DND-41 (cell line): ENCODE measurements around the gene PPP1R13B.

Experiments
- ATAC-seq: fragments of 200-7000 bp; cut with Tn5 transposase; 3 replicates; pipeline ENCODE4 v1.9.1; 2021; ENCODE audit warnings: low read depth; ENCODE audit not compliant: insufficient read depth
- DNase-seq: peaks from one replicate; pipeline ENCODE4 v3.0.0-alpha.2; 2020
- H2AFZ ChIP-seq: 2 replicates; pipeline ENCODE4 v1.6.0; 2012; ENCODE audit warnings: low read depth, low read length
- H3K27ac ChIP-seq: 2 replicates; pipeline ENCODE4 v1.5.1; 2012; ENCODE audit warnings: low read length, inconsistent platforms
- H3K27me3 ChIP-seq: fragments of 200-600 bp; sonication (generic); 2 replicates; pipeline ENCODE4 v1.6.0; 2012; ENCODE audit warnings: low read length, mild to moderate bottlenecking, inconsistent platforms; ENCODE audit not compliant: insufficient read depth, poor library complexity
- H3K36me3 ChIP-seq: 2 replicates; pipeline ENCODE4 v1.5.1; 2012; ENCODE audit warnings: low read length, inconsistent platforms; ENCODE audit not compliant: insufficient read depth
- H3K4me1 ChIP-seq: 2 replicates; pipeline ENCODE4 v1.5.1; 2012; ENCODE audit warnings: mild to moderate bottlenecking, low read length; ENCODE audit not compliant: insufficient read depth
- H3K4me2 ChIP-seq: 2 replicates; pipeline ENCODE4 v1.6.0; 2012; ENCODE audit warnings: mild to moderate bottlenecking, moderate library complexity, low read length, inconsistent platforms; ENCODE audit not compliant: insufficient read depth
- H3K4me3 ChIP-seq, 2 experiments: fragments of 200-600 bp in 1 of 2; shearing (Covaris generic) in 1 of 2; 2 replicates each; pipeline ENCODE4 v1.5.1; 2012 to 2016; ENCODE audit warnings: inconsistent platforms in 2 of 2, low read length in 2 of 2, mild to moderate bottlenecking in 2 of 2, low read depth in 1 of 2, moderate library complexity in 1 of 2
- H3K79me2 ChIP-seq: 2 replicates; pipeline ENCODE4 v1.6.0; 2012; ENCODE audit warnings: low read length, inconsistent platforms; ENCODE audit not compliant: insufficient read depth
- H3K9ac ChIP-seq: 2 replicates; pipeline ENCODE4 v1.6.0; 2012; ENCODE audit warnings: low read depth, mild to moderate bottlenecking, inconsistent platforms, low read length, moderate library complexity
- H3K9me3 ChIP-seq: 2 replicates; pipeline ENCODE4 v1.5.1; 2012; ENCODE audit warnings: low read length, moderate library complexity, mild to moderate bottlenecking, inconsistent platforms; ENCODE audit not compliant: insufficient read depth, severe bottlenecking
- H4K20me1 ChIP-seq: 2 replicates; pipeline ENCODE4 v1.6.0; 2012; ENCODE audit warnings: low read length; ENCODE audit not compliant: insufficient read depth
- EZH2 ChIP-seq: IDR thresholded peaks from 3 replicates; pipeline ENCODE4 v1.6.1; 2012; ENCODE audit warnings: borderline replicate concordance, low read depth, mild to moderate bottlenecking, moderate library complexity, low read length, inconsistent platforms; ENCODE audit not compliant: severe bottlenecking
- TF ChIP-seq, protein P1 (sequence below): IDR thresholded peaks from 2 replicates; pipeline ENCODE4 v1.5.1; 2012; ENCODE audit warnings: borderline replicate concordance, low read length, moderate library complexity, mild to moderate bottlenecking; ENCODE audit not compliant: poor library complexity, severe bottlenecking; ENCODE audit errors: extremely low read depth

Gene PPP1R13B

GRCh38 chr14:103755060-103755459, 92.3 kb downstream of the PPP1R13B start:
- Histone ChIP-seq H4K20me1 (no peaks in the 10 kb centered on the region), H3K79me2 (no peaks in the 10 kb centered on the region), H2AFZ (no peak overlapping the region), H3K4me2 (no peak overlapping the region), H3K4me3 (no peak overlapping the region), H3K27ac (no peak overlapping the region), H3K27me3 (no peaks in the 10 kb centered on the region), H3K9ac (no peak overlapping the region), H3K4me1 (no peaks in the 10 kb centered on the region), H3K9me3 (no peaks in the 10 kb centered on the region), H3K36me3 (no peaks in the 10 kb centered on the region)
- no peak for TF ChIP-seq EZH2
- TF ChIP-seq, protein P1, sequence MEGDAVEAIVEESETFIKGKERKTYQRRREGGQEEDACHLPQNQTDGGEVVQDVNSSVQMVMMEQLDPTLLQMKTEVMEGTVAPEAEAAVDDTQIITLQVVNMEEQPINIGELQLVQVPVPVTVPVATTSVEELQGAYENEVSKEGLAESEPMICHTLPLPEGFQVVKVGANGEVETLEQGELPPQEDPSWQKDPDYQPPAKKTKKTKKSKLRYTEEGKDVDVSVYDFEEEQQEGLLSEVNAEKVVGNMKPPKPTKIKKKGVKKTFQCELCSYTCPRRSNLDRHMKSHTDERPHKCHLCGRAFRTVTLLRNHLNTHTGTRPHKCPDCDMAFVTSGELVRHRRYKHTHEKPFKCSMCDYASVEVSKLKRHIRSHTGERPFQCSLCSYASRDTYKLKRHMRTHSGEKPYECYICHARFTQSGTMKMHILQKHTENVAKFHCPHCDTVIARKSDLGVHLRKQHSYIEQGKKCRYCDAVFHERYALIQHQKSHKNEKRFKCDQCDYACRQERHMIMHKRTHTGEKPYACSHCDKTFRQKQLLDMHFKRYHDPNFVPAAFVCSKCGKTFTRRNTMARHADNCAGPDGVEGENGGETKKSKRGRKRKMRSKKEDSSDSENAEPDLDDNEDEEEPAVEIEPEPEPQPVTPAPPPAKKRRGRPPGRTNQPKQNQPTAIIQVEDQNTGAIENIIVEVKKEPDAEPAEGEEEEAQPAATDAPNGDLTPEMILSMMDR: no peak
- DNase-seq (no peak), ATAC-seq (no peak)

- Histone ChIP-seq H3K9me3 (no peaks in the 10 kb centered on the region), H3K4me3 (no peak overlapping the region), H2AFZ (no peak overlapping the region), H3K36me3 (no peaks in the 10 kb centered on the region), H3K79me2 (no peaks in the 10 kb centered on the region), H3K4me2 (no peak overlapping the region), H3K4me1 (peaks cover 7% of the 10 kb centered on the region), H3K9ac (no peak overlapping the region), H4K20me1 (no peaks in the 10 kb centered on the region), H3K27me3 (no peaks in the 10 kb centered on the region), H3K27ac (no peak overlapping the region)
- no peak for DNase-seq
- ATAC-seq: no peak
- TF ChIP-seq, protein P1: no peak
- TF ChIP-seq EZH2: no peak
Measured at GRCh38 chr14:103753774-103754173, 93.6 kb downstream of the PPP1R13B start.

DNA sequence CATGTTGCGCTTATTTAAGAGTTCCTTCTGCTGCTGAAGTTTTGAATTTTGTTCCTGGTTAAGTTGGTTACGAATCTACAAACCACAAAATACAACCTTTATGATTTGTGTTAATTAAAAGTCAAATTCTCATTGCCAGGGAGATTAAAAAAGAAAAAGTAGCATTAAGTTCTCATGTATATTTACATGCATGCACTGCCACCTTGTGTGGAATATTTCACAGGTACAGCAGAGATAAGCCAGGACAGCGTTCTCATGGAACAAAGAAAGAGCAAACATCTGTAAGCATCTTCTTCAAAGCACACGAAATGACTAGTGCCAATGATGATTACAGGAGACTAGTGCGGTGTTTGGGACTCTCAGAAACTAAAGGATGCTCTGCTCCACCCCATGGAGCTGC, 97.5 kb downstream of the PPP1R13B start:
- H3K9me3 ChIP-seq: no peaks in the 10 kb centered on the region
- H3K9ac ChIP-seq: no peak overlapping the region
- no peaks in the 10 kb centered on the region for H4K20me1 ChIP-seq
- DNase-seq (no peak), ATAC-seq (no peak)
- H3K4me2 ChIP-seq: no peak overlapping the region
- H3K36me3 ChIP-seq: no peaks in the 10 kb centered on the region
- H3K4me3 ChIP-seq: no peak overlapping the region
- TF ChIP-seq EZH2: no peak
- TF ChIP-seq, protein P1: peak; percentile 54
- no peak overlapping the region for H2AFZ ChIP-seq
- H3K79me2 ChIP-seq: no peaks in the 10 kb centered on the region
- no peaks in the 10 kb centered on the region for H3K27me3 ChIP-seq
- peaks cover 27% of the 10 kb centered on the region for H3K4me1 ChIP-seq
- no peak overlapping the region for H3K27ac ChIP-seq

GRCh38 chr14:103749452-103749851, 97.9 kb downstream of the PPP1R13B start:
- Histone ChIP-seq H3K4me1 (peaks cover 27% of the 10 kb centered on the region), H2AFZ (peak overlapping the region; percentile 43; the same call in 1 of the 2 replicates), H3K79me2 (no peaks in the 10 kb centered on the region), H3K27me3 (no peaks in the 10 kb centered on the region), H3K9ac (no peak overlapping the region), H4K20me1 (no peaks in the 10 kb centered on the region), H3K27ac (peak overlapping the region; percentile 12), H3K9me3 (no peaks in the 10 kb centered on the region), H3K4me2 (no peak overlapping the region; the same call in 1 of the 2 replicates), H3K36me3 (no peaks in the 10 kb centered on the region), H3K4me3 (no peak overlapping the region)
- DNase-seq (no peak), ATAC-seq (no peak)
- no peak for TF ChIP-seq EZH2
- TF ChIP-seq, protein P1: peak; percentile 27
